Neural cell (in vitro differentiated cells): Measurements from ENCODE around the gene MRPS10.

ENCODE experiments used
- EP300 ChIP-seq: fragments of 450-650 bp; conservative IDR thresholded peaks from 2 replicates; pipeline ENCODE4 v1.6.1; 2014; ENCODE audit warnings: antibody characterized with exemption, mild to moderate bottlenecking, moderate library complexity; ENCODE audit not compliant: poor library complexity, severe bottlenecking
- EZH2 ChIP-seq: fragments of 200-600, 300-800 bp; shearing (Covaris generic), sonication (generic); IDR thresholded peaks from 2 replicates; pipeline ENCODE4 v1.6.1; 2014; ENCODE audit warnings: antibody characterized with exemption, low read length, borderline replicate concordance, mild to moderate bottlenecking; ENCODE audit not compliant: insufficient read depth, poor library complexity, severe bottlenecking
- MXI1 ChIP-seq: fragments of 450-650 bp; conservative IDR thresholded peaks from 2 replicates; pipeline ENCODE4 v1.6.1; 2014; ENCODE audit warnings: antibody characterized with exemption, mild to moderate bottlenecking; ENCODE audit not compliant: poor library complexity, severe bottlenecking
- POLR2AphosphoS5 ChIP-seq: IDR thresholded peaks from 2 replicates; pipeline ENCODE4 v1.6.1; 2012
- TF ChIP-seq, protein P1 (sequence below): fragments of 450-650 bp; IDR thresholded peaks from 2 replicates; pipeline ENCODE4 v1.5.1; 2014; ENCODE audit warnings: antibody characterized with exemption, mild to moderate bottlenecking, moderate library complexity; ENCODE audit not compliant: poor library complexity, severe bottlenecking

- TF ChIP-seq MXI1 (no peak), EZH2 (no peak), EP300 (no peak), POLR2AphosphoS5 (no peak)
- TF ChIP-seq, protein P1, sequence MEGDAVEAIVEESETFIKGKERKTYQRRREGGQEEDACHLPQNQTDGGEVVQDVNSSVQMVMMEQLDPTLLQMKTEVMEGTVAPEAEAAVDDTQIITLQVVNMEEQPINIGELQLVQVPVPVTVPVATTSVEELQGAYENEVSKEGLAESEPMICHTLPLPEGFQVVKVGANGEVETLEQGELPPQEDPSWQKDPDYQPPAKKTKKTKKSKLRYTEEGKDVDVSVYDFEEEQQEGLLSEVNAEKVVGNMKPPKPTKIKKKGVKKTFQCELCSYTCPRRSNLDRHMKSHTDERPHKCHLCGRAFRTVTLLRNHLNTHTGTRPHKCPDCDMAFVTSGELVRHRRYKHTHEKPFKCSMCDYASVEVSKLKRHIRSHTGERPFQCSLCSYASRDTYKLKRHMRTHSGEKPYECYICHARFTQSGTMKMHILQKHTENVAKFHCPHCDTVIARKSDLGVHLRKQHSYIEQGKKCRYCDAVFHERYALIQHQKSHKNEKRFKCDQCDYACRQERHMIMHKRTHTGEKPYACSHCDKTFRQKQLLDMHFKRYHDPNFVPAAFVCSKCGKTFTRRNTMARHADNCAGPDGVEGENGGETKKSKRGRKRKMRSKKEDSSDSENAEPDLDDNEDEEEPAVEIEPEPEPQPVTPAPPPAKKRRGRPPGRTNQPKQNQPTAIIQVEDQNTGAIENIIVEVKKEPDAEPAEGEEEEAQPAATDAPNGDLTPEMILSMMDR, result no peak
These were observed 9.0 kb upstream of the MRPS10 start for GRCh38 chr6:42226645-42227143.
